Fibroblast of upper back skin (primary cell): Measurements from ENCODE around the gene PRKG1.

ENCODE experiments used
- DNase-seq: peaks from one replicate; pipeline ENCODE4 v3.0.0-alpha.2; 2013

Gene PRKG1

GRCh38 chr10:52040486-52040885 lies 966.2 kb downstream of the PRKG1 start:
- no peak for DNase-seq

GRCh38 chr10:52043811-52044210 lies 969.5 kb downstream of the PRKG1 start:
- no peak for DNase-seq

DNA sequence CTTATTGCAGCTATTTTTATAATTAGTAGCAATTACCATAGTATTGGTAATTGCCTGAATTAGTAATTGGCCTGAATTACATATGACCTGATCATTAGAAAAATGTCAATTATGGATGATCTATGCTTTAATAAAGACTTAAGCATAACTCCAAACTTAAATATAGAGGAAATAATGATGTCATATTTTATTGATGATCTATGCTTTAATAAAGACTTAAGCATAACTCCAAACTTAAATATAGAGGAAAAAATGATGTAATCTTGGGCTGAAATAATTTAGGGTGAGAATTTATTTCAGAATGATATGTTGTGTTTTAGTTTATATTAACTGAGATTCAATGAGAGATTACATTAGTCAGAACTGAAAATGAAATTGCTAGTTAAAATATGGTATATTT lies 973.8 kb downstream of the PRKG1 start:
- no peak for DNase-seq

GRCh38 chr10:52050429-52051047 lies 976.3 kb downstream of the PRKG1 start:
- DNase-seq = no peak

DNA sequence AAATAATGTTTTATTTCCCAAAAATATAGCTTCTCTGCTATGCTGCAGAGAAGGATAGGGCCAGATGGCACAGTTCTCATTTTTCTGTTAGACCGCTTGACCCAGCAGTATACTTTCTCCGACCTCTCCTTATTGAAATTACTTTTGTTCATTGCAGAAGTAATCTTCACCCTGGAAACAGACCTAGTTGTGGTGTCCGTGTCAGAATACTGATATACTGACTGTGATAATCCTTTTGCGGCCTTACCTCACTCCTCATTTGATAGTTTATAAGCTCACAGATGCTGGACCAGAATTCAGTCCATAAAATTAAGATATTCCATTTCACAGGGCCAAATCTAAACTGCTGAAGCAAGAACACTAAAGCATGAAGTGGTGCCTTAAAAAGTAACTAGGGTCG lies 979.2 kb downstream of the PRKG1 start:
- DNase-seq = no peak

- DNase-seq = peak; percentile 20
Observed at GRCh38 chr10:52056291-52056690, 982.0 kb downstream of the PRKG1 start.

DNA sequence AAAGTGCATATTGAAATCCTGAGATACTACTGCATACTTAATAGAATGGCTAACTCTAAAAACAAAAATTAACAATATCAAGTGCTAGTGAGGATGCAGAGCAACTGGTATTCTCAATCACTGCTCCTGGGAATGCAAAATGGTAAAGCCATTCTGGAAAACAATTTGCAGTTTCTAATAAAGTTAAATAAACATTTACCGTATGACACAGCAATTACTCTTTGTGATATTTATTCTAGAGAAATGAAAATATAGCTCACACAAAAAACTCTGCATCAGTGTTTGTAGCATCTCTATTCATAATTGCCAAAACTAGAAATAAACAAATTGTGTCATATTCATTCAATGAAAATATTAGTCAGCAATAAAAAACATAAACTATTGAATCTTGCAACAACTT lies 984.8 kb downstream of the PRKG1 start:
- DNase-seq = no peak

DNA sequence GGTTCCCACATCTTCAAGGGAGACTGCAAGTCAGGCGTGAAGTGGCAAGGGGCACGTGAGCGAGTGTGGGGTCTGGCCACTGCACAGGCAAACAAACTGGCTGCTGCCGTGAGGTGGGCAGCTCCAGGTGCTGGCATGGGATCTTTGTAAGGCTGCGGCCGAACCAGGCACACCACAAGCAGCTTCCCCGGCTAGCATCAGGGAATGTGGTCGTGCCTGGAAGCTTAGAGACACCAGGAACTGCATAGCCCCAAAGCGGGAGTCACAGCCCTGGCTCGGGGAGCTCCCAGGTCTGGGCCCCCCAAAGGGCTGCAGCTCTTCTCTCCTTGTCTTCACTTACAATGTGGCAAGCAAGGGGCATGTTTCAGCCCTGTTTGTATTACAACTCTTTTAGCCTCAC lies 988.9 kb downstream of the PRKG1 start:
- DNase-seq = no peak

DNA sequence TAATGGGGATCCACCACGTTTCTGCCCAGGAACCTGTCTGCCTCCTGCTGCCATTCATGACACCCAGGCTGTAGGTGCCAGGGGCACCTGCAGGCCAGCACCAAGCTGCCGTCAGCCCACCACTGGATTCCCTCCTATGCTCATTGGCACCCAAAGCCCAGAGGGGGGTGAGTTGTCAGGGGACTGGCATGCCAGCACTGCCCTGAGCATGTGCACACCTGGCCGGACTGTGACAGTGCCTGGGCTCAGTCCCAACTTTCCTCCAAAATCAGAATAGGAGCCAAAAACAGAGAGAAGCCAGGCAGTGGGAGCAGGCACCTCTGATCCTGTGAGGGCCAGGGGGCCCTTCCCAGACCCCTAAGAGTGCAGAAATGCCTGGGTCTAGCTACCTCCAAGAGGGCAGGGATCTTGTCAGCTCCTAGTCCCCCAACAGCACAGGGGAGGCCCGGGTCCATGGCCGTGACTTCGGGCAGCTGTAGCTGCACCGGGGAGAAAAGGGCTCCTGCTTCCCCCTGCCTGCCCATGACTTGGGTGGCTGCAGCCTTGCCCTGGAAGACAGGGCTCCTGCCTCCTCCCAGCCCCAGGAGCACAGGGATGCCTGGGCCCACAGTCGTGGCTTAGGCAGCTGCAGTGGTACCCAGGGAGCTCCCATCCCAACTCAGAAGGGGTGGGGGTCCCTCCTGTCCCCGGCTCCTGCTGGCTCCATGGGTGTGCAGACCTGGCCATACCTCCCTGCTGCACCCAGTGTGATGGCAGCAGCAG lies 990.0 kb downstream of the PRKG1 start:
- no peak for DNase-seq

DNA sequence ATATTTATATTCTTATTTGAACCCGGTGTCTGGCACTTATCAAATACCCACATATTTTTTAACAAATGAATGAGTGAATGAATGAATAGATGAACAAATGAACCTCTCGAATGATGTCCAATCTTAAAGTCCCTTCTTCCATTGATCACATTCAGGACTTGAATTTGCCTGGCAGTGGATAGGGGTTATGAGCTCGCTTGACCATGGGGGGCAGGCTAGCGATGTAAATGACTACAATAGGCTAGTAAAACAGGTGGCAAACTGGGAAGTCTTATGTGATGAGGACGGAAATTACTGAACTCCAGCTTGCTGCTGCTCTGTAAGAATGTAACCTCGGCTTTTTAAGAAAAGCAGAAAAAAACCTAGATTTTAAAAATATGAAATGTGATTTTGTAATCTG lies 992.1 kb downstream of the PRKG1 start:
- DNase-seq = no peak

GRCh38 chr10:52068485-52068884 lies 994.2 kb downstream of the PRKG1 start:
- no peak for DNase-seq

DNA sequence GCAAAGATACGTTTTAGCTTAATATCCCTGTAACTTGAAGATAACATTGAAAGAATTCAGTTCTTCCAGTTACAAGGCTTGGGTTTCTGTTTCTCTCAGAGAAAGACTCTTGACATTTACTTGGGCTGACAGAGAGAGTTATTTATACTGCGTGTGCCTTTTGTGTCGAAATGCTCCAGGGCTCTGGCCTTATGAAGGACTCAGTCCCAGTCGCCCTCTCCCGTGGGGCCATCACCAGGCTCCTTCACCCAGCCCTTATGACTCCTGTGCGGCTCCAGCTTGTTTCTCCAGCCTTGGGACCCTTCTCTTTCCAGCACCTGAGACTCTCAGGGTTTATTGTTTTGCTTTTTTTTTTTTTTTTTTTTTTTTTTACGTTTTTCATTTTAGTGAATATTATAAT lies 997.5 kb downstream of the PRKG1 start:
- no peak for DNase-seq

DNA sequence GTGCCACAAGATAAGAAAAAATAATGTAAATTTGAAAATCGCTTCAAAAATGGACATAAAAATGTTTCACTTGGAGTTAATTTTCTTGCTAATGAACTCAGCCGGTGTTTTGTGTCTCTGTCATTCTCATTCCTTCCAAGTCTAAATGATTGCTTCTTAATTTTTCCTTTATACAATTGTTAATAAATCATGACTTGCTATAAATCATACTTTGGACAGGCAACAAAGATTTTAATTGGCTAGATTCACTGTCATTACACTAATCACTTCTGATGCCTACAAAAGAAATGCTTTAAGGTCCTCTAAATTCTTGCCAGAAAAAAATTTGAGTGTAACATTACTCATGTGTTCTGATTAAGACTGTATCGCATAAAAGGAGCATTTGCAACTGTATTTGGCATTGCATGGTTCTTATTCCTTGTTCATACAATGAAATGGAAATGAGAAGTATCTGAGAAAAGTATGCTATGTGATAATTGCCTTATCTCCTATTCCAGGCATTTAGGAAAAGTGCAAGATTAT lies 1000.3 kb downstream of the PRKG1 start:
- DNase-seq = no peak

GRCh38 chr10:52077814-52078213 lies 1003.5 kb downstream of the PRKG1 start:
- no peak for DNase-seq

DNA sequence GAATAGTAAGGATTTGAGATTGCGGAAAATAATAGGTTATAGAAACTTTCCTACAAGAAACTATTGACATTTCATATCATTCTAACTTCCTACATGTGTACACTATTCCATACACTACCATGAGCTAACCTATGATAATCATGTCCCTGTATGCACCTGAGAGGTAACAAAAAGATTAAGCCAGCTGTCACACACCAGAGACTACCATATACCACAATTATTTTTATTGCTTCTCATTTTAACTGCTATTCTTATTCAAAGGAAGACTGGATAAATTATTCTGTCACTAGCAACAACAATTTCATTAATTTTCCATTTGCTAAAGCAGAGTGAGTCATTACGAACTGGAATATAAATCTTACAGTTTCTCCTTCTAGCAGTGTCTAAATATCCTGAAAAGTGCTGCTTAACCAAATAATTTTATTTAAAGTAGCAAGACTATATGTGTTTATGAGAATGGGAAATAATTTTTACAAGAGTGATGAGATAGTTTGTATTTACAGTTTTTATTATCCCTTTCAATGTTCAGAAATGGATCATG lies 1004.2 kb downstream of the PRKG1 start:
- DNase-seq = no peak

GRCh38 chr10:52082307-52082706 lies 1008.0 kb downstream of the PRKG1 start:
- no peak for DNase-seq

- DNase-seq = no peak
Observed at GRCh38 chr10:52083422-52083821, 1009.1 kb downstream of the PRKG1 start.

- DNase-seq = no peak
Observed at GRCh38 chr10:52092390-52092789, 1018.1 kb downstream of the PRKG1 start.

GRCh38 chr10:52098130-52098529 lies 1023.8 kb downstream of the PRKG1 start:
- DNase-seq = no peak

GRCh38 chr10:52099026-52099600 lies 1024.8 kb downstream of the PRKG1 start:
- no peak for DNase-seq

DNA sequence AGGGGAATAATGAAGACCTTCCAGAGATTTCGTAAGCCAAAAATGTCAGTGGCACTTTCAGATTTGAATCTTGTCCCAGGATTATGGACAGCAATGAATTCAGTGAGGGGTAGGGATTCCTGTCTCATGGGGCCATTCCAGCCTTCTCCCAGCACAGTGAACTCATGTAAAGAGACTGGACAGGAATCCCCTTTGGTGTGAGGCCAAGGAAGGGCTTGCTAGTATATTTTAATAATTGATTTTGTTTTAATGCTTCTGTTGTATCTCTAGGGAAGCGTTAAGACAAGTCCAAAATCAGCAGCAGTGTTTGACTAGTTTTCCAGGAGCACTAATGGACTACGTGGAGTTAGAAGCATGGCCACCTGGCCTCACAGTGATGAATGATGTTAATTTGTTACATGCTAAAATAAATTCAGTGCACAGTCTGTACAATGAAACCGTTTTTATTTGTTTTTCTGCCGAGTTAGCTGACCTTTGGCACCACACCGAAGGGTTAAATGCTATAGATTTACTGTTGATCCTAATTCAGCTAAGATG lies 1025.8 kb downstream of the PRKG1 start:
- no peak for DNase-seq

- DNase-seq = no peak
Observed at GRCh38 chr10:52105301-52105700, 1031.0 kb downstream of the PRKG1 start.

DNA sequence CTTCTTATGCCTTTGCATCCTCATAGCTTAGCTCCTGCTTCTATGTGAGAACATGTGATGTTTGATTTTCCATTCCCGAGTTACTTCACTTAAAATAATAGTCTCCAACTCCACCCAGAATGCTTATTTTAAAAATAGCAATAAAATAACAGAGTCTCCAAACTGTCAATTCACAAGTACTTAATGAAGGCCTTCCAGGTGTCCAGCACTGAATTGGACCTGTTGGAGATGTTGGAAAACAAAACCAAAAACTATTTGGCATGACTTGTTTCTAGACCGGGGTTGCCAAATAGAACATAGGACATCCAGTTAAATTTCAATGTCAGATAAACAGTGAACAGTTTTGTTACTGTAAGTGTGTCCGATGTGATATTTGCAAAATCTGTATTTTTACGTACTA lies 1031.7 kb downstream of the PRKG1 start:
- no peak for DNase-seq

DNA sequence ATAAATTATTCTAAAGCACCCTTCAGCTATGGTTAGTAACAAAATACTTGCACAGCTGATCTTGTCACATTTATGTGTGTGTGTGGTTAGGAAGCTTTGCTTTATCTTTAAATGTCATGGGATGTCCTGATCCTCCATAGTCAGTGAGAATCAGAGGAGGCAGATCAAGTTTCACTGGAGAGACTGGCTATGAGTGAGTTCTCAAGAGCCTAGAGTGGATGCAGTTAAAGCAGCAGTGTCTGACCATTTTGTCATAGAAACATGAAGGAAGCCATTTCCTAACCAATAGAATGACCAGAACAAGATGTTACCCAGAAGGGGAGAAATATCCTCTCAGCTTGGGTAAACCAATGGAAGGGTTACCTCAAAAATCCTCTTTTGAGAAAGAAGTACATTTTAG lies 1032.6 kb downstream of the PRKG1 start:
- no peak for DNase-seq
